HepG2 (cell line): Measurements from ENCODE around the gene SLC11A1. TPM values are rescaled to one million over a fixed set of nuclear protein-coding genes. Genes with fewer than 3 reads are reported as not detected.
A peak's percentile ranks its signal among the peaks of the same experiment; 100 is the strongest.

Source experiments
- BCL6 ChIP-seq: IDR thresholded peaks from 2 replicates; pipeline ENCODE4 v1.6.1; 2016; ENCODE audit warnings: missing genetic modification reagents, missing compliant biosample characterization
- ELF3 ChIP-seq: IDR thresholded peaks from 2 replicates; pipeline ENCODE4 v1.6.1; 2016; ENCODE audit warnings: missing genetic modification reagents, missing compliant biosample characterization
- KAT2B ChIP-seq: fragments of 150-350 bp; IDR thresholded peaks from 2 replicates; pipeline ENCODE4 v1.6.1; 2014; ENCODE audit warnings: low read depth, low read length, borderline replicate concordance
- KDM3A ChIP-seq: IDR thresholded peaks from 2 replicates; pipeline ENCODE4 v1.6.1; 2018; ENCODE audit warnings: low read depth, missing compliant biosample characterization
- KMT2A ChIP-seq: sonication (generic); formaldehyde crosslinking; IDR thresholded peaks from 2 replicates; pipeline ENCODE4 v1.4.0; 2020; ENCODE audit warnings: missing genetic modification reagents
- NFIC ChIP-seq: IDR thresholded peaks from 2 replicates; pipeline ENCODE4 v1.6.1; 2012; ENCODE audit warnings: mild to moderate bottlenecking, low read length, inconsistent platforms
- RCOR2 ChIP-seq: IDR thresholded peaks from 2 replicates; pipeline ENCODE4 v1.6.1; 2016; ENCODE audit warnings: missing biosample characterization, missing genetic modification reagents
- RFX1 ChIP-seq: fragments of 450-650 bp; IDR thresholded peaks from 2 replicates; pipeline ENCODE4 v1.6.1; 2017
- SALL1 ChIP-seq: sonication (generic); formaldehyde crosslinking; IDR thresholded peaks from 2 replicates; pipeline ENCODE4 v1.8.0; 2022; ENCODE audit warnings: mild to moderate bottlenecking, missing genetic modification reagents
- TCF7L2 ChIP-seq: IDR thresholded peaks from 2 replicates; pipeline ENCODE4 v1.6.1; 2011; ENCODE audit warnings: mild to moderate bottlenecking, low read depth, low read length, moderate library complexity
- THRA ChIP-seq: sonication (generic); formaldehyde crosslinking; IDR thresholded peaks from 2 replicates; pipeline ENCODE4 v1.4.0; 2020; ENCODE audit warnings: missing genetic modification reagents, borderline replicate concordance
- WIZ ChIP-seq: sonication (generic); formaldehyde crosslinking; IDR thresholded peaks from 2 replicates; pipeline ENCODE4 v1.5.1; 2020; ENCODE audit warnings: mild to moderate bottlenecking, missing genetic modification reagents
- ZNF275 ChIP-seq: sonication (generic); formaldehyde crosslinking; IDR thresholded peaks from 2 replicates; pipeline ENCODE4 v1.8.0; 2022; ENCODE audit warnings: missing genetic modification reagents, mild to moderate bottlenecking, inconsistent platforms, borderline replicate concordance
- ZNF335 ChIP-seq: sonication (generic); formaldehyde crosslinking; IDR thresholded peaks from 2 replicates; pipeline ENCODE4 v1.4.0; 2020; ENCODE audit warnings: missing genetic modification reagents
- ZNF468 ChIP-seq: sonication (generic); formaldehyde crosslinking; IDR thresholded peaks from 2 replicates; pipeline ENCODE4 v1.8.0; 2022; ENCODE audit warnings: mild to moderate bottlenecking, moderate library complexity, missing genetic modification reagents
- ZNF563 ChIP-seq: sonication (generic); formaldehyde crosslinking; IDR thresholded peaks from 2 replicates; pipeline ENCODE4 v1.8.0; 2022; ENCODE audit warnings: mild to moderate bottlenecking, moderate library complexity, missing genetic modification reagents
- ZNF607 ChIP-seq: sonication (generic); formaldehyde crosslinking; IDR thresholded peaks from 2 replicates; pipeline ENCODE4 v1.5.1; 2020; ENCODE audit warnings: missing genetic modification reagents, mild to moderate bottlenecking, borderline replicate concordance
- ZNF670 ChIP-seq: sonication (generic); formaldehyde crosslinking; IDR thresholded peaks from 2 replicates; pipeline ENCODE4 v1.8.0; 2022; ENCODE audit warnings: mild to moderate bottlenecking, missing genetic modification reagents, borderline replicate concordance
- ZNF687 ChIP-seq: sonication (generic); formaldehyde crosslinking; IDR thresholded peaks from 2 replicates; pipeline ENCODE4 v1.5.1; 2020; ENCODE audit warnings: mild to moderate bottlenecking, missing genetic modification reagents, moderate library complexity
- ZNF703 ChIP-seq: sonication (generic); formaldehyde crosslinking; IDR thresholded peaks from 2 replicates; pipeline ENCODE4 v1.5.1; 2020; ENCODE audit warnings: missing genetic modification reagents, mild to moderate bottlenecking, moderate library complexity, borderline replicate concordance
- ZNF776 ChIP-seq: sonication (generic); formaldehyde crosslinking; IDR thresholded peaks from 2 replicates; pipeline ENCODE4 v1.4.0; 2020; ENCODE audit warnings: mild to moderate bottlenecking, missing genetic modification reagents
- polyA plus RNA-seq, 8 experiments: library from polyadenylated mRNA; depleted of rRNA in 3 of 8; stranded (reverse) in 7 of 8; unstranded in 1 of 8; fragments of >200 nt; fragmentation: Illumina TruSeq in 4 of 8; extraction: Trizol in 4 of 8; gene quantifications; 2 replicates each; pipeline versions ENCODE4 v1.2.1 to v1.2.3, GENCODE V29; 2011 to 2016; ENCODE audit warnings: low read depth in 4 of 8, missing spikeins in 1 of 8, mixed read lengths in 1 of 8; ENCODE audit not compliant: insufficient read depth in 1 of 8
- total RNA-seq, 5 experiments: library from RNA; depleted of rRNA; stranded (reverse); fragments of >200 nt; fragmentation: Illumina TruSeq; extraction: Trizol; gene quantifications; 2 replicates each; pipeline ENCODE4 v1.2.3, GENCODE V29; 2016; ENCODE audit warnings: low read depth in 1 of 5
- TF ChIP-seq, protein P1 (sequence below): sonication (generic); formaldehyde crosslinking; IDR thresholded peaks from 2 replicates; pipeline ENCODE4 v1.4.0; 2020; ENCODE audit warnings: missing genetic modification reagents
- TF ChIP-seq, protein P2 (sequence below): IDR thresholded peaks from 2 replicates; pipeline ENCODE4 v1.6.1; 2016; ENCODE audit warnings: mild to moderate bottlenecking, missing biosample characterization, missing genetic modification reagents

Gene SLC11A1
- total and polyA plus RNA-seq, 2 of the 13 experiments (the other 11 are each of a cell fraction or from before 2014, with no cell fraction given), result 0.33 to 2.3 TPM

DNA sequence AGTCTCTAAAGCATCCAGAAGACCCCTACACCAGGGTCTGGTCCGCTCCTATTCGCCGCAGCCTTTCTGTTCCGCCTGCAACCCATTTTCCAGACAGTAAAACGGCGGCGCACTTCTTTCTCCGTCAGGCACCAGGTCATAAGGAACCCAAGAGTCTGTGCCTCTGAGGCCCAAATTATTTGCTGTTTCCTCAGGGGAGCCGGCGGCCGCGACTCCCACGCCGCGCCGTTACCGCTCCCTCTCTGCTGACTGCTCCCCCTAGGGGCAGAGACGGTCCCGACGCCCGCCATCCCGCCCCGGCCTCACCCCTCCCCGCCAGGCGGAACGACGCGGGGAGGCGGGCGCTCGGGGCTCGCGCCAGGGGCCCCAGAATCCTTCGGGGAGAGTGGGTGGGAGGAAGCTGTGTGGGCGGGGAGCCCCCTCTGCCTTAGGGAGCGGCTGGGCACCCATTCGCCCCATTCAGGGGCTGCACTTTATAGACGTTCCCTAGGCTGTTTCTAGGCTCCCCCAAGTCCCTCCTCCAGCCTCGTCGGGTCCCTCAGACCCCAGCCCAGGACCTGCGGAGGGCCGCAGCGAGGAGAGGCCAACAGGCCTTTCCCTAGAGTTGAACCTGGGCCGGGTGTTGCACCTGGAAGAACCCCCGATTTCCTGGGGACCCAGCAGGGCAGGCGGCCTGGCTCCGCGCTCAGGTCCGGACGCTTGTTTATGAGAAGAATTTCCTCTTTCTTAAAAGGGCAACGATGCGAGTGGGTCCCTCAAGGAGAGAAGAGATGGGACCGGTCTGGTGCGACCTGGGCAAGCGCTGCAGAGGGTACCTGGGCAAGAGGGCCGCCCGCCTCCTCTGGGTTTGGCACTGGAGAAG lies 14.0 kb downstream of the SLC11A1 start (continued):
- TF ChIP-seq ZNF563 (CRISPR knock-in tag), result peak; percentile 76
- TF ChIP-seq ZNF687 (CRISPR knock-in tag), result peak; percentile 90
- TF ChIP-seq KDM3A (CRISPR knock-in tag), result peak; percentile 99
- TF ChIP-seq BCL6, result peak; percentile 70
- peak; percentile 95; the same call in 1 of the 2 replicates for TF ChIP-seq RCOR2 (CRISPR knock-in tag)
- TF ChIP-seq ELF3 (CRISPR knock-in tag), result peak; percentile 94
- no peak; the same call in 1 of the 2 replicates for TF ChIP-seq ZNF703 (CRISPR knock-in tag)
- TF ChIP-seq RFX1, result no peak
- TF ChIP-seq WIZ (CRISPR knock-in tag), result peak; percentile 94; the same call in 1 of the 2 replicates
- peak; percentile 86 for TF ChIP-seq THRA (CRISPR knock-in tag)
- peak; percentile 96 for TF ChIP-seq ZNF607 (CRISPR knock-in tag)
- TF ChIP-seq TCF7L2, result no peak
- TF ChIP-seq ZNF468 (CRISPR knock-in tag), result 0 out of 2 replicates have a peak, but pooled peaks have one; percentile 77
- TF ChIP-seq ZNF275, result peak; percentile 88; the same call in 1 of the 2 replicates
- no peak for TF ChIP-seq NFIC
- TF ChIP-seq, protein P1, sequence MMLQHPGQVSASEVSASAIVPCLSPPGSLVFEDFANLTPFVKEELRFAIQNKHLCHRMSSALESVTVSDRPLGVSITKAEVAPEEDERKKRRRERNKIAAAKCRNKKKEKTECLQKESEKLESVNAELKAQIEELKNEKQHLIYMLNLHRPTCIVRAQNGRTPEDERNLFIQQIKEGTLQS (CRISPR knock-in tag), result peak; percentile 28; the same call in 1 of the 2 replicates
- TF ChIP-seq ZNF776, result peak; percentile 19; the same call in 1 of the 2 replicates
- TF ChIP-seq SALL1 (CRISPR knock-in tag), result peak; percentile 92
- TF ChIP-seq ZNF335 (CRISPR knock-in tag), result peak; percentile 87
- TF ChIP-seq ZNF670 (CRISPR knock-in tag), result peak; percentile 49
- TF ChIP-seq KMT2A (CRISPR knock-in tag), result peak; percentile 69; the same call in 1 of the 2 replicates
- TF ChIP-seq, protein P2, sequence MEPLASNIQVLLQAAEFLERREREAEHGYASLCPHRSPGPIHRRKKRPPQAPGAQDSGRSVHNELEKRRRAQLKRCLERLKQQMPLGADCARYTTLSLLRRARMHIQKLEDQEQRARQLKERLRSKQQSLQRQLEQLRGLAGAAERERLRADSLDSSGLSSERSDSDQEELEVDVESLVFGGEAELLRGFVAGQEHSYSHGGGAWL, result peak; percentile 25; the same call in 1 of the 2 replicates
- no peak for TF ChIP-seq KAT2B
